Measurements from ENCODE around the gene CDH23. TPM values are rescaled to one million over a fixed set of nuclear protein-coding genes. Genes with fewer than 3 reads are reported as not detected.

CDH23 gene
- total RNA-seq, 2 experiments from 2014 or later: 4.6 to 5.2 TPM

- H3K4me1 ChIP-seq (ENCODE audit: insufficient read depth, low read length): peaks cover 3% of the 10 kb centered on the region
- H3K27me3 ChIP-seq (ENCODE audit: control insufficient read depth in 1 of 2, insufficient read depth in 2 of 2, low read length in 2 of 2): no peaks in the 10 kb centered on the region
- Mint-ChIP-seq H3K27ac (no peak overlapping the region), H3K36me3 (ENCODE audit: low read depth) (no peaks in the 10 kb centered on the region), H3K9me3 (no peaks in the 10 kb centered on the region), H3K27me3 (no peaks in the 10 kb centered on the region), H3K4me3 (no peak overlapping the region), H3K4me1 (ENCODE audit: low read depth) (peaks cover 9% of the 10 kb centered on the region)
- DNase-seq: no peak
- ChIA-PET CTCF (no interaction called here), POLR2A (no interaction called here)
- H3K36me3 ChIP-seq (ENCODE audit: insufficient read depth, low read length): no peaks in the 10 kb centered on the region
- no peak overlapping the region for H3K4me3 ChIP-seq (ENCODE audit: low read length)
- no peak for TF ChIP-seq CTCF (IDR thresholded peaks at IDR 0.05)
- peaks cover 0 to 4% of the 10 kb centered on the region in 2 experiments for H3K9me3 ChIP-seq (ENCODE audit: control insufficient read depth in 1 of 2, insufficient read depth in 1 of 2, low read length in 2 of 2)
- peak; percentile 26 for ATAC-seq (ENCODE audit: poor library complexity)
- intact Hi-C loops (cut with DNase I, micrococcal nuclease): no loop called here
- H3K27ac ChIP-seq (ENCODE audit: low read depth in 1 of 2, low read length in 2 of 2): no peak overlapping the region
Measured at GRCh38 chr10:71797533-71798307, 401.0 kb downstream of the CDH23 start.

DNA sequence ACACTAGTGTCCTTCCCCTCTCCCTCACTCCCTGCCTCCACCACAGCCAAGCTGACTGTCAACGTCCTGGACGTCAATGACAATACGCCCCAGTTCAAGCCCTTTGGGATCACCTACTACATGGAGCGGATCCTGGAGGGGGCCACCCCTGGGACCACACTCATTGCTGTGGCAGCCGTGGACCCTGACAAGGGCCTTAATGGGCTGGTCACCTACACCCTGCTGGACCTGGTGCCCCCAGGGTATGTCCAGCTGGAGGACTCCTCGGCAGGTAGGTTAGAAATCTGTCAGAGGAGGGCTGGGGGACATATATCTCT, 401.5 kb downstream of the CDH23 start:
- ChIA-PET POLR2A (no interaction called here), CTCF (no interaction called here)
- Mint-ChIP-seq H3K27me3 (no peaks in the 10 kb centered on the region), H3K4me1 (ENCODE audit: low read depth) (peaks cover 9% of the 10 kb centered on the region), H3K9me3 (no peaks in the 10 kb centered on the region), H3K4me3 (no peak overlapping the region), H3K27ac (no peak overlapping the region), H3K36me3 (ENCODE audit: low read depth) (no peaks in the 10 kb centered on the region)
- H3K4me1 ChIP-seq (ENCODE audit: insufficient read depth, low read length): peaks cover 3% of the 10 kb centered on the region
- no peak overlapping the region for H3K27ac ChIP-seq (ENCODE audit: low read depth in 1 of 2, low read length in 2 of 2)
- H3K36me3 ChIP-seq (ENCODE audit: insufficient read depth, low read length): no peaks in the 10 kb centered on the region
- TF ChIP-seq CTCF (IDR thresholded peaks at IDR 0.05): no peak
- ATAC-seq (ENCODE audit: poor library complexity): no peak
- H3K4me3 ChIP-seq (ENCODE audit: low read length): no peak overlapping the region
- no peak for DNase-seq
- intact Hi-C loops (cut with DNase I, micrococcal nuclease): no loop called here
- peaks cover 0 to 4% of the 10 kb centered on the region in 2 experiments for H3K9me3 ChIP-seq (ENCODE audit: control insufficient read depth in 1 of 2, insufficient read depth in 1 of 2, low read length in 2 of 2)
- H3K27me3 ChIP-seq (ENCODE audit: control insufficient read depth in 1 of 2, insufficient read depth in 2 of 2, low read length in 2 of 2): no peaks in the 10 kb centered on the region

DNA sequence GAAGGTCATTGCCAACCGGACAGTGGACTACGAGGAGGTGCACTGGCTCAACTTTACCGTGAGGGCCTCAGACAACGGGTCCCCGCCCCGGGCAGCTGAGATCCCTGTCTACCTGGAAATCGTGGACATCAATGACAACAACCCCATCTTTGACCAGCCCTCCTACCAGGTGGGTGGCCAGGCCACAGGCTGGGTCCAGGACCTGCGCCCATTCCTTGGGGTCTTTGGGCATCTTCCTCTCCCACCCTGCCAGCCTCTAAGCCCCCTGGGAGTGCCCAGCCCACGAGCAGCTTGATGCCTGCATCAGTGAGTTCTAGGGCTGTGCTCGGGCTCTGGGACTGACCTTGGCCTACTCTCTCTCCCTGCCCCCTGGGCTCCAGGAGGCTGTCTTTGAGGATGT, 402.4 kb downstream of the CDH23 start:
- H3K4me1 ChIP-seq (ENCODE audit: insufficient read depth, low read length): peaks cover 3% of the 10 kb centered on the region
- Mint-ChIP-seq H3K27me3 (no peaks in the 10 kb centered on the region), H3K27ac (no peak overlapping the region), H3K4me3 (no peak overlapping the region), H3K36me3 (ENCODE audit: low read depth) (no peaks in the 10 kb centered on the region), H3K9me3 (no peaks in the 10 kb centered on the region), H3K4me1 (ENCODE audit: low read depth) (peaks cover 9% of the 10 kb centered on the region)
- DNase-seq (no peak), ATAC-seq (ENCODE audit: poor library complexity) (no peak)
- no peak overlapping the region for H3K4me3 ChIP-seq (ENCODE audit: low read length)
- H3K36me3 ChIP-seq (ENCODE audit: insufficient read depth, low read length): no peaks in the 10 kb centered on the region
- H3K27me3 ChIP-seq (ENCODE audit: control insufficient read depth in 1 of 2, insufficient read depth in 2 of 2, low read length in 2 of 2): no peaks in the 10 kb centered on the region
- POLR2A ChIA-PET: no interaction called here
- H3K27ac ChIP-seq (ENCODE audit: low read depth in 1 of 2, low read length in 2 of 2): no peak overlapping the region
- peaks cover 0 to 4% of the 10 kb centered on the region in 2 experiments for H3K9me3 ChIP-seq (ENCODE audit: control insufficient read depth in 1 of 2, insufficient read depth in 1 of 2, low read length in 2 of 2)
- intact Hi-C loops (cut with DNase I, micrococcal nuclease): no loop called here
- TF ChIP-seq CTCF (IDR thresholded peaks at IDR 0.05): no peak
- CTCF ChIA-PET: no interaction called here
